ENCODE measurements around the gene CDKL2. TPM values are rescaled to one million over a fixed set of nuclear protein-coding genes. Genes with fewer than 3 reads are reported as not detected.
A peak's percentile ranks its signal among the peaks of the same experiment; 100 is the strongest.

CDKL2 gene
- total RNA-seq (2012; rRNA removed) (under 0.01 and 0.18 TPM in 2 replicates), polyA plus RNA-seq (2012; rRNA removed) (0.09 TPM in 1 of 2 replicates, not detected in the other), Bru-seq, nascent RNA (percentile 13 among the genes with signal in this experiment), BruChase-seq, experiment 1, labeled RNA remaining after a 6-hour chase (percentile 18 among the genes with signal in this experiment), BruChase-seq, experiment 2, labeled RNA remaining after a 2-hour chase (percentile 16 among the genes with signal in this experiment)
- polyA plus RNA-seq (2012; cell fraction: cytosol; rRNA removed) = 0.03 and 0.06 TPM in 2 replicates
- polyA plus RNA-seq (2012; cell fraction: nucleus; rRNA removed; ENCODE audit: low replicate concordance) = 0.06 TPM in 1 of 2 replicates, not detected in the other
- long read RNA-seq = 0 reads

- Histone ChIP-seq H3K9ac (ENCODE audit: low read depth, low read length) (peak within 1 kb of the TSS; percentile 31; the same call in 1 of the 2 replicates), H4K5ac (ENCODE audit: low read depth, low read length) (no peak within 1 kb of the TSS), H3K4me2 (ENCODE audit: low read depth, low read length) (peak within 1 kb of the TSS; percentile 80), H3K36me3 (ENCODE audit: control insufficient read depth, insufficient read depth, low read length) (no peaks in the 10 kb centered on the region), H3K27me3 (ENCODE audit: control insufficient read depth, insufficient read depth, low read length) (no peaks in the 10 kb centered on the region), H2AK5ac (ENCODE audit: low read depth, low read length) (no peak within 1 kb of the TSS), H4K20me1 (ENCODE audit: insufficient read depth, low read length) (no peaks in the 10 kb centered on the region), H3K79me1 (ENCODE audit: low read depth in 1 of 2, low read length in 2 of 2) (no peaks in the 10 kb centered on the region), H2BK20ac (ENCODE audit: low read depth, low read length) (no peak within 1 kb of the TSS), H2BK5ac (ENCODE audit: low read depth, low read length, poor library complexity, severe bottlenecking) (no peak within 1 kb of the TSS), H2BK120ac (ENCODE audit: low read depth, low read length) (no peak within 1 kb of the TSS), H2AK9ac (replicated peaks; ENCODE audit: low read depth, low read length, poor library complexity) (peak within 1 kb of the TSS; percentile 70), H4K8ac (ENCODE audit: low read depth in 2 of 2, low read length in 2 of 2) (peak within 1 kb of the TSS in 1 of 2 experiments; percentile 53; a peak in 3 of 4 replicates), H3K4me1 (ENCODE audit: control insufficient read depth, insufficient read depth, low read length) (peaks cover 2% of the 10 kb centered on the region; the same call in 1 of the 2 replicates), H3K18ac (ENCODE audit: low read depth, low read length) (no peak within 1 kb of the TSS), H3K56ac (ENCODE audit: extremely low read depth, insufficient read depth, low read length) (no peak within 1 kb of the TSS), H3K9me1 (ENCODE audit: insufficient read depth, low read length) (peaks cover 5% of the 10 kb centered on the region; the same call in 1 of the 2 replicates), H3K4me3 (ENCODE audit: insufficient read depth, low read depth, low read length) (peak within 1 kb of the TSS; percentile 66), H2BK15ac (ENCODE audit: low read depth, low read length) (no peak within 1 kb of the TSS), H3K9me3 (ENCODE audit: control insufficient read depth, insufficient read depth, low read length) (no peaks in the 10 kb centered on the region), H3K4ac (ENCODE audit: low read depth, low read length) (peak within 1 kb of the TSS; percentile 63), H3K23ac (ENCODE audit: low read depth, low read length) (0 out of 2 replicates have a peak within 1 kb of the TSS, but pooled peaks have one; percentile 50), H4K91ac (ENCODE audit: insufficient read depth, low read depth, low read length) (no peak within 1 kb of the TSS), H3K14ac (replicated peaks; ENCODE audit: low read depth, low read length) (no peak within 1 kb of the TSS; the same call in 1 of the 2 replicates), H2AFZ (replicated peaks; ENCODE audit: low read length, poor library complexity) (peak within 1 kb of the TSS; percentile 97), H3K27ac (ENCODE audit: insufficient read depth, low read length) (no peak within 1 kb of the TSS)
- in situ Hi-C loops (cut with MboI; ENCODE audit: low sequenced_read_pairs) = no loop called here
- WGBS, 2 experiments (ENCODE audit: extremely low coverage in 2 of 2, insufficient read length in 1 of 2) = 8% methylated on average over 22 of the region's 57 CpGs; no CpG with 5 or more reads in 1 of the 2 experiments
- CTCF ChIA-PET = interaction anchor here (0.7 kb wide), 1 partner anchor 1148 kb away, joined by 5 read pairs; no protein-coding TSS in a partner anchor
- POLR2A ChIA-PET (ENCODE audit: unreplicated experiment) = no interaction called here
- peak; percentile 92 for ATAC-seq (ENCODE audit: low read depth)
- dilution Hi-C loops (cut with HindIII; ENCODE audit: low sequenced_read_pairs, unreplicated experiment) = no loop called here
- TF ChIP-seq SMC3 (IDR thresholded peaks at IDR 0.05; ENCODE audit: low read depth, low read length) (no peak), CHD1 (IDR thresholded peaks at IDR 0.05; ENCODE audit: low read depth, low read length) (no peak), NFE2L2 (IDR thresholded peaks at IDR 0.05; ENCODE audit: low read depth, low read length) (no peak), USF2 (IDR thresholded peaks at IDR 0.05; ENCODE audit: low read depth, low read length) (peak; percentile 52; the same call in 1 of the 2 replicates), MAFK (IDR thresholded peaks at IDR 0.05; ENCODE audit: low read depth, low read length) (no peak)
- no TSS peak for BruUV-seq (replicated peaks)
- no peak for DNase-seq
- intact Hi-C loops (cut with micrococcal nuclease) = no loop called here
Measured at GRCh38 chr4:75630174-75630936, at the start of gene CDKL2. Gene CDKL2 (minus strand): TSS chr4:75630528. CDS start chr4:75625988, 4,540 bp downstream.

Data from IMR-90 (cell line).